ENCODE results near the gene CHP1. TPM values are rescaled to one million over a fixed set of nuclear protein-coding genes. Genes with fewer than 3 reads are reported as not detected.

The CHP1 gene
- polyA plus RNA-seq, 3 donors: 57.2 to 67.2 (median 58.8) TPM

- Histone ChIP-seq H3K4me2 (replicated peaks; ENCODE audit: extremely low read depth, low read length, poor library complexity, severe bottlenecking) (no peak overlapping the region), H3K27ac (ENCODE audit: low read depth in 1 of 2, low read length in 2 of 2) (no peak overlapping the region), H3K9me3 (replicated peaks in 1 of 2; ENCODE audit: control insufficient read depth in 1 of 2, insufficient read depth in 1 of 2, low read length in 2 of 2) (no peaks in the 10 kb centered on the region), H3K4me3 (replicated peaks in 1 of 3; ENCODE audit: low read depth in 2 of 3, low read length in 3 of 3) (no peak overlapping the region), H2AFZ (ENCODE audit: insufficient read depth, low read depth, low read length, poor library complexity, severe bottlenecking) (no peak overlapping the region), H3K79me2 (ENCODE audit: insufficient read depth, low read length) (peaks cover 79% of the 10 kb centered on the region), H3K36me3 (replicated peaks in 1 of 2; ENCODE audit: control insufficient read depth in 1 of 2, insufficient read depth in 2 of 2, low read length in 2 of 2) (peaks cover 2 to 17% of the 10 kb centered on the region in 2 donors), H3K4me1 (ENCODE audit: control insufficient read depth in 1 of 2, insufficient read depth in 2 of 2, low read length in 2 of 2) (peaks cover 14 to 21% of the 10 kb centered on the region in 2 donors), H3K27me3 (ENCODE audit: control insufficient read depth in 2 of 2, insufficient read depth in 2 of 2, low read length in 2 of 2) (no peaks in the 10 kb centered on the region), H3K9ac (ENCODE audit: insufficient read depth, low read length, poor library complexity, severe bottlenecking) (no peak overlapping the region), H4K20me1 (ENCODE audit: insufficient read depth, low read length) (peaks cover 53% of the 10 kb centered on the region)
- TF ChIP-seq, protein P1, sequence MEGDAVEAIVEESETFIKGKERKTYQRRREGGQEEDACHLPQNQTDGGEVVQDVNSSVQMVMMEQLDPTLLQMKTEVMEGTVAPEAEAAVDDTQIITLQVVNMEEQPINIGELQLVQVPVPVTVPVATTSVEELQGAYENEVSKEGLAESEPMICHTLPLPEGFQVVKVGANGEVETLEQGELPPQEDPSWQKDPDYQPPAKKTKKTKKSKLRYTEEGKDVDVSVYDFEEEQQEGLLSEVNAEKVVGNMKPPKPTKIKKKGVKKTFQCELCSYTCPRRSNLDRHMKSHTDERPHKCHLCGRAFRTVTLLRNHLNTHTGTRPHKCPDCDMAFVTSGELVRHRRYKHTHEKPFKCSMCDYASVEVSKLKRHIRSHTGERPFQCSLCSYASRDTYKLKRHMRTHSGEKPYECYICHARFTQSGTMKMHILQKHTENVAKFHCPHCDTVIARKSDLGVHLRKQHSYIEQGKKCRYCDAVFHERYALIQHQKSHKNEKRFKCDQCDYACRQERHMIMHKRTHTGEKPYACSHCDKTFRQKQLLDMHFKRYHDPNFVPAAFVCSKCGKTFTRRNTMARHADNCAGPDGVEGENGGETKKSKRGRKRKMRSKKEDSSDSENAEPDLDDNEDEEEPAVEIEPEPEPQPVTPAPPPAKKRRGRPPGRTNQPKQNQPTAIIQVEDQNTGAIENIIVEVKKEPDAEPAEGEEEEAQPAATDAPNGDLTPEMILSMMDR (IDR thresholded peaks at IDR 0.05): no peak
- H3K27ac Mint-ChIP-seq: no peak overlapping the region
- no peak for DNase-seq
- intact Hi-C loops (cut with micrococcal nuclease): no loop called here
- H3K27me3 Mint-ChIP-seq (ENCODE audit: low read depth in 3 of 3): no peaks in the 10 kb centered on the region
- peaks cover 23% of the 10 kb centered on the region for H3K4me1 Mint-ChIP-seq
- H3K9me3 Mint-ChIP-seq: no peaks in the 10 kb centered on the region
- H3K36me3 Mint-ChIP-seq: peaks cover 16 to 30% of the 10 kb centered on the region in 2 donors
- no peak overlapping the region for H3K4me3 Mint-ChIP-seq
Measured at GRCh38 chr15:41235929-41236328, 4.9 kb downstream of the CHP1 start.

DNA sequence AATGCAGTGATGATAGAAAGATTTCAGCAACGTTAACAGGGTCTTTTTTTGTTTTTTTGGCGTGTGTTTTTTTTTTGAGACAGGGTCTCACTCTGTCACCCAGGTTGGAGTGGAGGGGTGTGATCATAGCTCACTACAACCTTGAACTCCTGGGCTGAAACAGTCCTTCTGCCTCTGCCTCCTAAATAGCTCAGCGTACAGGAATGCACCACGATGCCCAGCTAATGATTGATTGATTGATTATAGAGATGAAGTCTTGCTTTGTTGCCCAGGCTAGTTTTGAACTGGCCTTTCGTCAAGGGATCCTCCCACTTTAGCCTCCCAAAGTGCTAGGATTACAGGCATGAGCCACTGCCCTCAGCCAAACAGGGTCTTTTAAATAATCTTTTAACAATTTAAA, 7.0 kb downstream of the CHP1 start:
- no CpG with 5 or more reads among the region's 5 CpGs for WGBS (ENCODE audit: insufficient coverage)
- TF ChIP-seq, protein P1 (IDR thresholded peaks at IDR 0.05): no peak
- Histone ChIP-seq H3K36me3 (replicated peaks in 1 of 2; ENCODE audit: control insufficient read depth in 1 of 2, insufficient read depth in 2 of 2, low read length in 2 of 2) (peaks cover 13 to 34% of the 10 kb centered on the region in 2 donors), H2AFZ (ENCODE audit: insufficient read depth, low read depth, low read length, poor library complexity, severe bottlenecking) (no peak overlapping the region), H3K27ac (ENCODE audit: low read depth in 1 of 2, low read length in 2 of 2) (no peak overlapping the region), H3K4me2 (replicated peaks; ENCODE audit: extremely low read depth, low read length, poor library complexity, severe bottlenecking) (no peak overlapping the region), H3K4me1 (ENCODE audit: control insufficient read depth in 1 of 2, insufficient read depth in 2 of 2, low read length in 2 of 2) (peaks cover 0 to 4% of the 10 kb centered on the region in 2 donors), H3K79me2 (ENCODE audit: insufficient read depth, low read length) (peaks cover 64% of the 10 kb centered on the region), H3K4me3 (replicated peaks in 1 of 3; ENCODE audit: low read depth in 2 of 3, low read length in 3 of 3) (no peak overlapping the region), H3K9ac (ENCODE audit: insufficient read depth, low read length, poor library complexity, severe bottlenecking) (no peak overlapping the region), H3K27me3 (ENCODE audit: control insufficient read depth in 2 of 2, insufficient read depth in 2 of 2, low read length in 2 of 2) (no peaks in the 10 kb centered on the region), H4K20me1 (ENCODE audit: insufficient read depth, low read length) (peaks cover 66% of the 10 kb centered on the region), H3K9me3 (replicated peaks in 1 of 2; ENCODE audit: control insufficient read depth in 1 of 2, insufficient read depth in 1 of 2, low read length in 2 of 2) (no peaks in the 10 kb centered on the region)
- Mint-ChIP-seq H3K4me1 (peaks cover 11% of the 10 kb centered on the region), H3K27ac (no peak overlapping the region), H3K36me3 (peaks cover 27 to 40% of the 10 kb centered on the region in 2 donors), H3K4me3 (no peak overlapping the region), H3K9me3 (no peaks in the 10 kb centered on the region), H3K27me3 (ENCODE audit: low read depth in 3 of 3) (no peaks in the 10 kb centered on the region)
- DNase-seq: no peak
- intact Hi-C loops (cut with micrococcal nuclease): no loop called here

Data from CD14-positive monocyte (primary cell).